HEK293 (cell line): ENCODE measurements around the gene RNF40.

Experiments
- CTCF ChIA-PET: fragments of 350-600 bp; formaldehyde crosslinking; extraction: SDS; loops from one replicate; lab custom pipeline; 2021; ENCODE audit warnings: antibody characterized with exemption; lab: Yijun Ruan, JAX
- POLR2A ChIA-PET: fragments of 300-600 bp; formaldehyde crosslinking; extraction: SDS; loops from one replicate; lab custom pipeline; 2020; ENCODE audit warnings: antibody characterized with exemption, inconsistent platforms; lab: Yijun Ruan, JAX
- H3K27ac ChIP-seq: fragments of 200-500 bp; sonication (Bioruptor generic); 2 replicates; pipeline ENCODE4 v1.5.1; 2014; ENCODE audit warnings: low read depth, low read length, control low read depth, inconsistent platforms; ENCODE audit errors: extremely low read depth
- H3K36me3 ChIP-seq, 2 experiments: fragments of 200-500 bp in 1 of 2; sonication (Bioruptor generic) in 1 of 2; 1 replicate in 1 of 2; 2 replicates in 1 of 2; pipeline ENCODE4 v1.5.1; 2014 to 2017; ENCODE audit warnings: inconsistent platforms in 2 of 2, low read length in 2 of 2; ENCODE audit not compliant: control insufficient read depth in 2 of 2, insufficient read depth in 1 of 2
- H3K4me1 ChIP-seq: fragments of 200-500 bp; sonication (Bioruptor generic); 2 replicates; pipeline ENCODE4 v1.5.1; 2014; ENCODE audit warnings: mild to moderate bottlenecking, low read length, inconsistent platforms; ENCODE audit not compliant: control insufficient read depth, insufficient read depth
- H3K4me3 ChIP-seq: 2 replicates; pipeline ENCODE4 v1.5.1; 2011; ENCODE audit warnings: low read depth, mild to moderate bottlenecking, control low read depth, low read length, moderate library complexity
- H3K9me3 ChIP-seq: fragments of 200-500 bp; sonication (Bioruptor generic); 2 replicates; pipeline ENCODE4 v1.5.1; 2014; ENCODE audit warnings: low read depth, low read length, inconsistent platforms; ENCODE audit not compliant: control insufficient read depth, insufficient read depth
- KLF1 ChIP-seq: fragments of 450-650 bp; formaldehyde crosslinking; IDR thresholded peaks from 2 replicates; pipeline ENCODE4 v1.5.1; 2016; ENCODE audit warnings: missing biosample characterization, missing genetic modification characterization
- TRIM28 ChIP-seq: IDR thresholded peaks from 2 replicates; pipeline ENCODE4 v1.6.1; 2011; ENCODE audit warnings: low read length, control low read depth, borderline replicate concordance
- WT1 ChIP-seq: fragments of 450-650 bp; formaldehyde crosslinking; IDR thresholded peaks from 2 replicates; pipeline ENCODE4 v1.5.1; 2016; ENCODE audit warnings: missing biosample characterization, missing genetic modification characterization
- ZBTB7A ChIP-seq: fragments of 450-650 bp; formaldehyde crosslinking; IDR thresholded peaks from 2 replicates; pipeline ENCODE4 v1.5.1; 2016; ENCODE audit warnings: low read depth, missing biosample characterization, missing genetic modification characterization
- ZFP3 ChIP-seq: fragments of 450-650 bp; formaldehyde crosslinking; IDR thresholded peaks from 2 replicates; pipeline ENCODE4 v1.5.1; 2016; ENCODE audit warnings: low read depth, missing biosample characterization, missing genetic modification characterization
- ZNF184 ChIP-seq: fragments of 450-650 bp; IDR thresholded peaks from 2 replicates; pipeline ENCODE4 v1.5.1; 2018; ENCODE audit warnings: missing biosample characterization, mild to moderate bottlenecking, missing genetic modification characterization
- ZNF202 ChIP-seq: fragments of 450-650 bp; formaldehyde crosslinking; IDR thresholded peaks from 2 replicates; pipeline ENCODE4 v1.5.1; 2016; ENCODE audit warnings: missing biosample characterization, missing genetic modification characterization, borderline replicate concordance
- ZNF248 ChIP-seq: fragments of 450-650 bp; formaldehyde crosslinking; IDR thresholded peaks from 2 replicates; pipeline ENCODE4 v1.5.1; 2017; ENCODE audit warnings: missing biosample characterization, missing genetic modification characterization
- ZNF341 ChIP-seq: fragments of 450-650 bp; formaldehyde crosslinking; IDR thresholded peaks from 2 replicates; pipeline ENCODE4; 2016; ENCODE audit warnings: low read depth, missing biosample characterization, missing genetic modification characterization
- ZNF571 ChIP-seq: fragments of 450-650 bp; formaldehyde crosslinking; IDR thresholded peaks from 2 replicates; pipeline ENCODE4 v1.5.0; 2017; ENCODE audit warnings: missing biosample characterization, missing genetic modification characterization
- ZNF585B ChIP-seq: fragments of 450-650 bp; formaldehyde crosslinking; IDR thresholded peaks from 2 replicates; pipeline ENCODE4 v1.5.1; 2016; ENCODE audit warnings: missing biosample characterization, missing genetic modification characterization
- ZNF629 ChIP-seq: fragments of 450-650 bp; formaldehyde crosslinking; IDR thresholded peaks from 2 replicates; pipeline ENCODE4 v1.5.1; 2017; ENCODE audit warnings: missing biosample characterization, missing genetic modification characterization
- ZNF660 ChIP-seq: fragments of 450-650 bp; IDR thresholded peaks from 2 replicates; pipeline ENCODE4 v1.5.1; 2018; ENCODE audit warnings: missing biosample characterization, mild to moderate bottlenecking, missing genetic modification characterization
- ZNF670 ChIP-seq: fragments of 450-650 bp; formaldehyde crosslinking; IDR thresholded peaks from 2 replicates; pipeline ENCODE4 v1.5.1; 2016; ENCODE audit warnings: missing biosample characterization, missing genetic modification characterization, low read depth
- ZNF747 ChIP-seq: fragments of 450-650 bp; formaldehyde crosslinking; IDR thresholded peaks from 2 replicates; pipeline ENCODE4 v1.5.1; 2016; ENCODE audit warnings: missing biosample characterization, missing genetic modification characterization
- ZNF776 ChIP-seq: fragments of 450-650 bp; formaldehyde crosslinking; IDR thresholded peaks from 2 replicates; pipeline ENCODE4 v1.5.0; 2017; ENCODE audit warnings: missing biosample characterization, missing genetic modification characterization, borderline replicate concordance
- ZSCAN16 ChIP-seq: fragments of 450-650 bp; formaldehyde crosslinking; IDR thresholded peaks from 2 replicates; pipeline ENCODE4 v1.5.1; 2016; ENCODE audit warnings: missing biosample characterization, missing genetic modification characterization
- ZSCAN23 ChIP-seq: fragments of 450-650 bp; formaldehyde crosslinking; IDR thresholded peaks from 2 replicates; pipeline ENCODE4 v1.5.1; 2016; ENCODE audit warnings: missing biosample characterization, missing genetic modification characterization
- TF ChIP-seq, protein P1 (sequence below): fragments of 450-650 bp; formaldehyde crosslinking; conservative IDR thresholded peaks from 2 replicates; pipeline ENCODE4 v1.5.1; 2016; ENCODE audit warnings: low read depth, missing biosample characterization, missing genetic modification characterization
- TF ChIP-seq, protein P2 (sequence below): fragments of 450-650 bp; formaldehyde crosslinking; IDR thresholded peaks from 2 replicates; pipeline ENCODE4 v1.5.1; 2017; ENCODE audit warnings: missing biosample characterization, mild to moderate bottlenecking, missing genetic modification characterization, moderate library complexity
- TF ChIP-seq, protein P3 (sequence below): fragments of 450-650 bp; formaldehyde crosslinking; IDR thresholded peaks from 2 replicates; pipeline ENCODE4 v1.5.1; 2016; ENCODE audit warnings: missing biosample characterization, missing genetic modification characterization
- TF ChIP-seq, protein P4 (sequence below): fragments of 450-650 bp; IDR thresholded peaks from 2 replicates; pipeline ENCODE4 v1.5.1; 2018; ENCODE audit warnings: missing biosample characterization, mild to moderate bottlenecking, missing genetic modification characterization

The RNF40 gene

DNA sequence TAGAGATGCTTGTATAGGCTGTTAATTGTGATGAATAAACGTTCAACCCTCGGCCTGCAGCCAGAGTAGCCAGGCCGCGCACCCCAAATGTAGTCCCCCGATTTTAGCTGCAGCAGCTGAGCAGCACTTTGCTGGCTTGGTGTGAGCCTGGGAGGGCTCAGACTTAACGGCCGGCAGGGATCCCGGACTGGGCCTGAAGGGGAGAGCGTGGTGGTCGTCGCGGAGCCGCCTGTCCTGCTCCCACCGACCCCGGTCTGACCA, 12.9 kb downstream of the RNF40 start:
- TF ChIP-seq ZSCAN16 (tag by site-specific recombination) (no peak), ZNF341 (tag by site-specific recombination) (0 out of 2 replicates have a peak, but pooled peaks have one; percentile 5), ZSCAN23 (tag by site-specific recombination) (0 out of 2 replicates have a peak, but pooled peaks have one; percentile 16), KLF1 (tag by site-specific recombination) (peak; percentile 89; the same call in 1 of the 2 replicates)
- TF ChIP-seq, protein P1, sequence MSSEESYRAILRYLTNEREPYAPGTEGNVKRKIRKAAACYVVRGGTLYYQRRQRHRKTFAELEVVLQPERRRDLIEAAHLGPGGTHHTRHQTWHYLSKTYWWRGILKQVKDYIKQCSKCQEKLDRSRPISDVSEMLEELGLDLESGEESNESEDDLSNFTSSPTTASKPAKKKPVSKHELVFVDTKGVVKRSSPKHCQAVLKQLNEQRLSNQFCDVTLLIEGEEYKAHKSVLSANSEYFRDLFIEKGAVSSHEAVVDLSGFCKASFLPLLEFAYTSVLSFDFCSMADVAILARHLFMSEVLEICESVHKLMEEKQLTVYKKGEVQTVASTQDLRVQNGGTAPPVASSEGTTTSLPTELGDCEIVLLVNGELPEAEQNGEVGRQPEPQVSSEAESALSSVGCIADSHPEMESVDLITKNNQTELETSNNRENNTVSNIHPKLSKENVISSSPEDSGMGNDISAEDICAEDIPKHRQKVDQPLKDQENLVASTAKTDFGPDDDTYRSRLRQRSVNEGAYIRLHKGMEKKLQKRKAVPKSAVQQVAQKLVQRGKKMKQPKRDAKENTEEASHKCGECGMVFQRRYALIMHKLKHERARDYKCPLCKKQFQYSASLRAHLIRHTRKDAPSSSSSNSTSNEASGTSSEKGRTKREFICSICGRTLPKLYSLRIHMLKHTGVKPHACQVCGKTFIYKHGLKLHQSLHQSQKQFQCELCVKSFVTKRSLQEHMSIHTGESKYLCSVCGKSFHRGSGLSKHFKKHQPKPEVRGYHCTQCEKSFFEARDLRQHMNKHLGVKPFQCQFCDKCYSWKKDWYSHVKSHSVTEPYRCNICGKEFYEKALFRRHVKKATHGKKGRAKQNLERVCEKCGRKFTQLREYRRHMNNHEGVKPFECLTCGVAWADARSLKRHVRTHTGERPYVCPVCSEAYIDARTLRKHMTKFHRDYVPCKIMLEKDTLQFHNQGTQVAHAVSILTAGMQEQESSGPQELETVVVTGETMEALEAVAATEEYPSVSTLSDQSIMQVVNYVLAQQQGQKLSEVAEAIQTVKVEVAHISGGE (tag by site-specific recombination), result peak; percentile 97
- TF ChIP-seq, protein P2, sequence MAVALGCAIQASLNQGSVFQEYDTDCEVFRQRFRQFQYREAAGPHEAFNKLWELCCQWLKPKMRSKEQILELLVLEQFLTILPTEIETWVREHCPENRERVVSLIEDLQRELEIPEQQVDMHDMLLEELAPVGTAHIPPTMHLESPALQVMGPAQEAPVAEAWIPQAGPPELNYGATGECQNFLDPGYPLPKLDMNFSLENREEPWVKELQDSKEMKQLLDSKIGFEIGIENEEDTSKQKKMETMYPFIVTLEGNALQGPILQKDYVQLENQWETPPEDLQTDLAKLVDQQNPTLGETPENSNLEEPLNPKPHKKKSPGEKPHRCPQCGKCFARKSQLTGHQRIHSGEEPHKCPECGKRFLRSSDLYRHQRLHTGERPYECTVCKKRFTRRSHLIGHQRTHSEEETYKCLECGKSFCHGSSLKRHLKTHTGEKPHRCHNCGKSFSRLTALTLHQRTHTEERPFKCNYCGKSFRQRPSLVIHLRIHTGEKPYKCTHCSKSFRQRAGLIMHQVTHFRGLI (tag by site-specific recombination), result 0 out of 2 replicates have a peak, but pooled peaks have one; percentile 4
- Histone ChIP-seq H3K9me3 (no peaks in the 10 kb centered on the region), H3K4me1 (no peaks in the 10 kb centered on the region; the same call in 1 of the 2 replicates), H3K4me3 (peak overlapping the region; percentile 76), H3K36me3 (peaks cover 8 to 62% of the 10 kb centered on the region in 2 experiments; a peak in 2 of 3 replicates), H3K27ac (peak overlapping the region; percentile 92; the same call in 1 of the 2 replicates)
- POLR2A ChIA-PET, result interaction anchor here (0.6 to 2.6 kb wide), 20 partner anchors 8 to 708 kb away, joined by 3 to 34 read pairs (median 6); partner anchors contain the start of genes FBXL19, PHKG2, PRR14 and ZNF629
- CTCF ChIA-PET, result interaction anchor here (0.6 to 1.1 kb wide), 3 partner anchors 9 to 250 kb away, joined by 3 to 7 read pairs (median 4); no protein-coding TSS in a partner anchor

DNA sequence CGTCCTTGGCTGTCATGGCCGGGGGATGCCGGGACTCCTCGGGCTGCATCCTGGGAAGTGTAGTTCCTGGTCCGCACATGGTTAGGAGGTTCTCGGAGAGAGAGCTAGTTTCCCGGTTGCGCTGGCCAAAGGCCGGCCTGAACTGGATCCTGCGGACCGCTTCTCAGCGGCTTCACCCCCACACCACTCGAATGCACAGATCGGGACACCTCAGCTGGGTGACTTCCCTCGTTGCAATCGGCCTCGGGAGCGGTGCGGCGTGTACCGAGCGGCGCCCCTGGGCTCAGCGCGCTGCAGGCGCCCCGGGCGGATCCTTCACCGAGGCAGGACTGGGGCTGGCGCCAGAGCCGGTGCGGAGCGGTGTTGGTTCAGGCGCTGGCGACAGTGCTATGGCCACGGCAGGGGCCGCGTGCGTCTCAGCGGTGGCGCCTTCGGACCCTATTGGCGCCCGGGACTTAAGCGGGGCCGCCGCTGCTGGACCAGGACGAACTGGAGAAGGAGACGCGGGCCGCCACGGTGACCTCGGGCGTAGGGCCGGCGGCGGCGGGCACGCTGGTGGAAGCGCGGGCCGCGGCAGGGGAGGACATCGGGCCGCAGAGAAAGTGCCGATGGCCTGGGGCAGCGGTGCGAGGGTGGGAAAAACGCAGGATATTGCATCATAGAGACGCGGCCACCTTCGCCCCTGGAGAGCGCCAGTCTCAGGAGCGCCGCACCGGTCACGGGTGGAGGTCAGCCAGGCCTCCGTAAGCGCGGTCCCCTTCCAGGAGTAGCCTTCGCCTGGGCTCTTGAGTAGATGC, 13.5 kb downstream of the RNF40 start:
- no peaks in the 10 kb centered on the region; the same call in 1 of the 2 replicates for H3K4me1 ChIP-seq
- peak overlapping the region; percentile 76 for H3K4me3 ChIP-seq
- peak overlapping the region; percentile 92 for H3K27ac ChIP-seq
- no peaks in the 10 kb centered on the region for H3K9me3 ChIP-seq
- peaks cover 6 to 62% of the 10 kb centered on the region in 2 experiments; a peak in 2 of 3 replicates for H3K36me3 ChIP-seq
- CTCF ChIA-PET, result interaction anchor here (0.6 to 1.1 kb wide), 3 partner anchors 10 to 365 kb away, joined by 3 to 7 read pairs (median 4); no protein-coding TSS in a partner anchor
- POLR2A ChIA-PET, result interaction anchor here (0.5 to 2.6 kb wide), 21 partner anchors 8 to 708 kb away, joined by 3 to 34 read pairs (median 5); partner anchors contain the start of genes FBXL19, PHKG2, PRR14 and ZNF629
- no peak; the same call in 1 of the 2 replicates for TF ChIP-seq ZNF660
- TF ChIP-seq ZNF184 (tag by site-specific recombination), result peak; percentile 42; the same call in 1 of the 2 replicates
- 0 out of 2 replicates have a peak, but pooled peaks have one; percentile 21 for TF ChIP-seq WT1 (tag by site-specific recombination)
- TF ChIP-seq ZNF571 (tag by site-specific recombination), result no peak
- TF ChIP-seq, protein P2 (tag by site-specific recombination), result peak; percentile 13; the same call in 1 of the 2 replicates
- no peak for TF ChIP-seq ZNF585B (tag by site-specific recombination)
- TF ChIP-seq ZNF670 (tag by site-specific recombination), result no peak
- peak; percentile 68 for TF ChIP-seq ZNF629 (tag by site-specific recombination)
- TF ChIP-seq ZNF776 (tag by site-specific recombination), result no peak
- TF ChIP-seq TRIM28, result peak; percentile 67; the same call in 1 of the 2 replicates
- TF ChIP-seq ZFP3 (tag by site-specific recombination), result no peak
- TF ChIP-seq ZNF747, result no peak
- 0 out of 2 replicates have a peak, but pooled peaks have one; percentile 38 for TF ChIP-seq ZBTB7A (tag by site-specific recombination)
- TF ChIP-seq ZNF202, result no peak
- TF ChIP-seq, protein P3, sequence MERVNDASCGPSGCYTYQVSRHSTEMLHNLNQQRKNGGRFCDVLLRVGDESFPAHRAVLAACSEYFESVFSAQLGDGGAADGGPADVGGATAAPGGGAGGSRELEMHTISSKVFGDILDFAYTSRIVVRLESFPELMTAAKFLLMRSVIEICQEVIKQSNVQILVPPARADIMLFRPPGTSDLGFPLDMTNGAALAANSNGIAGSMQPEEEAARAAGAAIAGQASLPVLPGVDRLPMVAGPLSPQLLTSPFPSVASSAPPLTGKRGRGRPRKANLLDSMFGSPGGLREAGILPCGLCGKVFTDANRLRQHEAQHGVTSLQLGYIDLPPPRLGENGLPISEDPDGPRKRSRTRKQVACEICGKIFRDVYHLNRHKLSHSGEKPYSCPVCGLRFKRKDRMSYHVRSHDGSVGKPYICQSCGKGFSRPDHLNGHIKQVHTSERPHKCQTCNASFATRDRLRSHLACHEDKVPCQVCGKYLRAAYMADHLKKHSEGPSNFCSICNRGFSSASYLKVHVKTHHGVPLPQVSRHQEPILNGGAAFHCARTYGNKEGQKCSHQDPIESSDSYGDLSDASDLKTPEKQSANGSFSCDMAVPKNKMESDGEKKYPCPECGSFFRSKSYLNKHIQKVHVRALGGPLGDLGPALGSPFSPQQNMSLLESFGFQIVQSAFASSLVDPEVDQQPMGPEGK (tag by site-specific recombination), result peak; percentile 40
- TF ChIP-seq, protein P4, sequence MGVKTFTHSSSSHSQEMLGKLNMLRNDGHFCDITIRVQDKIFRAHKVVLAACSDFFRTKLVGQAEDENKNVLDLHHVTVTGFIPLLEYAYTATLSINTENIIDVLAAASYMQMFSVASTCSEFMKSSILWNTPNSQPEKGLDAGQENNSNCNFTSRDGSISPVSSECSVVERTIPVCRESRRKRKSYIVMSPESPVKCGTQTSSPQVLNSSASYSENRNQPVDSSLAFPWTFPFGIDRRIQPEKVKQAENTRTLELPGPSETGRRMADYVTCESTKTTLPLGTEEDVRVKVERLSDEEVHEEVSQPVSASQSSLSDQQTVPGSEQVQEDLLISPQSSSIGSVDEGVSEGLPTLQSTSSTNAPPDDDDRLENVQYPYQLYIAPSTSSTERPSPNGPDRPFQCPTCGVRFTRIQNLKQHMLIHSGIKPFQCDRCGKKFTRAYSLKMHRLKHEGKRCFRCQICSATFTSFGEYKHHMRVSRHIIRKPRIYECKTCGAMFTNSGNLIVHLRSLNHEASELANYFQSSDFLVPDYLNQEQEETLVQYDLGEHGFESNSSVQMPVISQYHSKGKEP (tag by site-specific recombination), result peak; percentile 51
- no peak for TF ChIP-seq ZNF248
